ENCODE data around the gene PCDH15. TPM values are rescaled to one million over a fixed set of nuclear protein-coding genes. Genes with fewer than 3 reads are reported as not detected.

Gene PCDH15
- total and polyA plus RNA-seq, 8 donors, result 0.58 to 2.1 (median 1.2) TPM

DNA sequence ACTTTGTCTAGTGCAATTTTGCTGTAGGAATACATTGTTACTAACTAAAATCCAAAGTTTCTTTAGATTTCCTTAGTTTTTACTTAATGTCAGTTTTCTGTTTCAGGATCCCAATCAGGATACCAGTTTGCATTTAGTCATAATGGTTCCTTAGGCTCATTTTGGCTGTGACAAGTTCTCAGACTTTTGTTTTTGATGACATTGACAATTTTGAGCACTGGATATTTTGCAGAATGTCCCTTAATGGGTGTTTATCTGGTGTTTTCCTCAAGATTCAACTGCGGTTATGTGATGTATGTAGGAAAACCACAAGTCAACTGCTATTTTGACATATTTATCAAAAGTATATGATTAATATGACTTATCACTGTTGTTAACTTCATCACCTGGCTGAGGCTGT, 482.6 kb downstream of the PCDH15 start:
- H3K36me3 ChIP-seq, result no peaks in the 10 kb centered on the region
- no peaks in the 10 kb centered on the region for H3K27me3 ChIP-seq

DNA sequence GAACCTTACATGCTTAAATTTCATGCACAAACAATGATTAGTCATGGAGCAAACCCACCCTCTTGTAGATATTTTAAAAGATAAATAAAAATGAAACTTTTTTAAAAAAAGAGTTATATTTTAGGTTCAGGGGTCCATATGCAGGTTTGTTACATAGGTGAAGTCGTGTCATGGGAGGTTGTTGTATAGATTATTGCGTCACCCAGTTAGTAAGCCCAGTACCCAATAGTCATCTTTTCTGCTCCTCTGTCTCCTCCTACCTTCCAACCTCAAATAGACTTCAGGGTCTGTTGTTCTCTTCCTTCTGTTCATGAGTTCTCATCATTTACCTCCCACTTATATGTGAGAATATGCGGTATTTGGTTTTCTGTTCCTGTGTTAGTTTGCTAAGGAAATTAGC, 486.6 kb downstream of the PCDH15 start:
- Histone ChIP-seq H3K36me3 (no peaks in the 10 kb centered on the region), H3K27ac (no peak overlapping the region), H3K4me1 (no peaks in the 10 kb centered on the region), H3K27me3 (no peaks in the 10 kb centered on the region), H3K4me3 (no peak overlapping the region), H3K9me3 (peaks cover 0 to 4% of the 10 kb centered on the region in 2 donors)
- TF ChIP-seq, protein P1, sequence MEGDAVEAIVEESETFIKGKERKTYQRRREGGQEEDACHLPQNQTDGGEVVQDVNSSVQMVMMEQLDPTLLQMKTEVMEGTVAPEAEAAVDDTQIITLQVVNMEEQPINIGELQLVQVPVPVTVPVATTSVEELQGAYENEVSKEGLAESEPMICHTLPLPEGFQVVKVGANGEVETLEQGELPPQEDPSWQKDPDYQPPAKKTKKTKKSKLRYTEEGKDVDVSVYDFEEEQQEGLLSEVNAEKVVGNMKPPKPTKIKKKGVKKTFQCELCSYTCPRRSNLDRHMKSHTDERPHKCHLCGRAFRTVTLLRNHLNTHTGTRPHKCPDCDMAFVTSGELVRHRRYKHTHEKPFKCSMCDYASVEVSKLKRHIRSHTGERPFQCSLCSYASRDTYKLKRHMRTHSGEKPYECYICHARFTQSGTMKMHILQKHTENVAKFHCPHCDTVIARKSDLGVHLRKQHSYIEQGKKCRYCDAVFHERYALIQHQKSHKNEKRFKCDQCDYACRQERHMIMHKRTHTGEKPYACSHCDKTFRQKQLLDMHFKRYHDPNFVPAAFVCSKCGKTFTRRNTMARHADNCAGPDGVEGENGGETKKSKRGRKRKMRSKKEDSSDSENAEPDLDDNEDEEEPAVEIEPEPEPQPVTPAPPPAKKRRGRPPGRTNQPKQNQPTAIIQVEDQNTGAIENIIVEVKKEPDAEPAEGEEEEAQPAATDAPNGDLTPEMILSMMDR (IDR thresholded peaks at IDR 0.05), result no peak
- DNase-seq, result no peak
- intact Hi-C loops (cut with DNase I), result no loop called here
- no peak for ATAC-seq

More for the DNA sequence above, 482.6 kb downstream of the PCDH15 start:
- no peak overlapping the region for H3K27ac ChIP-seq
- no peak for DNase-seq
- H3K4me3 ChIP-seq, result no peak overlapping the region
- intact Hi-C loops (cut with DNase I), result no loop called here
- TF ChIP-seq, protein P1 (IDR thresholded peaks at IDR 0.05), result no peak
- no peak for ATAC-seq
- H3K4me1 ChIP-seq, result no peaks in the 10 kb centered on the region
- peaks cover 0 to 4% of the 10 kb centered on the region in 2 donors for H3K9me3 ChIP-seq

DNA sequence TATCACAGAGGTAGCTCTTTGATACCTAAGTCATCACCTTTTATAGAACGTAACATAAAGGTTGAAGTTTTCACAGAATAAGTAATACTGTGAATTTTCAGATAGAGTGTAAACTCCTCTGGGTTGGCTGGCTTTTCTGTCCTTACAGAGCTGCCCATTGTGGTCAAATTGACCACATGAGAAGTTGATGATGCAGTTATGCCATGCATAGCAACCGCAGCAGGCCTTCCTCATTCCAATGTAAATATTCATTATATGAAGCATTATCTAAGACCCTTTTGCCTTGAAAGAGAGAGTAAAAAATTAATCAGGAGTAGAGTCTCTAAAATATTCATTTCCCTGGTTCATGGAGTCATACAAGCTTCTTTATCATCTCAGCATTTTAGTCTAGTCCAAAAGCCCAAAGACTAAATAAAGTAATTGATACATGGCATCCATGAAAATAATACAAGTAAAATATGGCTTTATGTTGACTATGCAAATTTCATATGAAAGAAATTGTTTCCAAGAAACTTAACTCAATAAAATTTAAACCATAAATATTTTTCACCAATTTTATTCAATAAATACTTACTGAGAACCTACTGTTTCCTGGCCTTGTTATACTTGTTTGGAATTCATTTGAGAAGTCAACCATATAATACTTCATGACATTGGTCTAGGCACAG, 516.4 kb downstream of the PCDH15 start:
- intact Hi-C loops (cut with DNase I), result no loop called here
- TF ChIP-seq, protein P1 (IDR thresholded peaks at IDR 0.05), result no peak
- no peak overlapping the region for H3K4me3 ChIP-seq
- ATAC-seq, result no peak
- no peaks in the 10 kb centered on the region for H3K36me3 ChIP-seq
- H3K27ac ChIP-seq, result no peak overlapping the region
- H3K9me3 ChIP-seq, result peaks cover 0 to 6% of the 10 kb centered on the region in 2 donors
- DNase-seq, result no peak
- no peaks in the 10 kb centered on the region for H3K4me1 ChIP-seq
- H3K27me3 ChIP-seq, result no peaks in the 10 kb centered on the region

DNA sequence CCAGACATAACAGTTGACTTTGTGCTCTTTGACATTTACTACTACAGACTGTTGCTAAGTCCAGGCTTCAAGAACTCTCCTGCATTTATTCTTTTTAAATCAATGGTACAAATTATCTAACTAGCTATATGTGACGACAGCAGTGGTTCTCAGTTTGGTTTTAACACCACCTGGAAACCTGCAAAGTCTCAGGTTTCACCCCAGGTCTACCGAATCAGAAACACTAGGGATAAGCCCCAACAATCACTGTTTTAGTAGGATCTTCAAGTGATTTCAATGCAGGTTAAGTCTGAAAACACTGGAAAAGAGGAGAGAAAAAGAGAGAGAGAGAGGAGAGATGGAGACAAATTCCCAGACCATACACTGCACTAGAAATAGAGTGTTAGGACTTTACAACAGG, 519.0 kb downstream of the PCDH15 start:
- Histone ChIP-seq H3K4me1 (no peaks in the 10 kb centered on the region), H3K36me3 (no peaks in the 10 kb centered on the region), H3K27ac (no peak overlapping the region), H3K9me3 (no peaks in the 10 kb centered on the region), H3K4me3 (no peak overlapping the region), H3K27me3 (no peaks in the 10 kb centered on the region)
- DNase-seq (no peak), ATAC-seq (no peak)
- intact Hi-C loops (cut with DNase I), result no loop called here
- TF ChIP-seq, protein P1 (IDR thresholded peaks at IDR 0.05), result no peak

DNA sequence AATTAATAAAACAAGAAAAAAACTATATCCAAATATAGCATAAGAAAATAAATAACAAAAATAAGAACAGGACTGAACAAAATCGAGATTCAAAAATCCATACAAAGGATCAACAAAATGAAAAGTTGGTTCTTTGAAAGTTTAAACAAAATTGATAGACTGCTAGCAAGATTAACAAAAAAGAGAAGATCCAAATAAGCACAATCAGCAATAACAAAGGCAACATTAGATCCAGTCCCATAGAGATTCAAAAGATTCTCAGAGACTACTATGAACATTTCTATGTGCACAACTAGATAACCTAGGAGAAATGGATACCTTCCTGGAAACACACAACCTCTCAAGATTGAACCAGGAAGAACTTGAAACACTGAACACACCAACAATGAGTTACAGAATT, 534.6 kb downstream of the PCDH15 start:
- ATAC-seq, result no peak
- TF ChIP-seq, protein P1 (IDR thresholded peaks at IDR 0.05), result no peak
- intact Hi-C loops (cut with DNase I), result no loop called here

More for the DNA sequence above, 534.6 kb downstream of the PCDH15 start:
- Histone ChIP-seq H3K36me3 (no peaks in the 10 kb centered on the region), H3K27ac (no peak overlapping the region), H3K4me3 (no peak overlapping the region), H3K27me3 (no peaks in the 10 kb centered on the region), H3K4me1 (no peaks in the 10 kb centered on the region), H3K9me3 (peaks cover 0 to 2% of the 10 kb centered on the region in 2 donors)
- DNase-seq, result no peak

Data from left lung (tissue), 10 donors.